Activated CD4-positive, alpha-beta memory T cell treated with anti-CD3 and anti-CD28 coated beads, Interleukin-2, amount 10 ng/mL, durations not matched to agents 7 days and 5 days (primary cell): ENCODE data around the gene BAIAP2. TPM values are rescaled to one million over a fixed set of nuclear protein-coding genes. Genes with fewer than 3 reads are reported as not detected.

ENCODE experiments used
- CTCF ChIA-PET: fragments of 350-600 bp; sonication (Branson Sonifier 250); formaldehyde crosslinking; loops from one replicate; lab custom pipeline; 2021; ENCODE audit warnings: antibody characterized with exemption, inconsistent platforms; lab: Charles Lee
- POLR2A ChIA-PET: fragments of 350-600 bp; sonication (Branson Sonifier 250); formaldehyde crosslinking; loops from one replicate; lab custom pipeline; 2021; ENCODE audit warnings: antibody characterized with exemption; lab: Charles Lee
- DNase-seq: peaks from one replicate; pipeline ENCODE4 v3.0.0-alpha.2; 2020
- H3K27ac Mint-ChIP-seq: one replicate; pipeline ENCODE4 v1.8.0; 2021; ENCODE audit warnings: mild to moderate bottlenecking, mixed read lengths
- H3K27me3 Mint-ChIP-seq: one replicate; pipeline ENCODE4 v1.8.0; 2021; ENCODE audit warnings: mixed read lengths
- H3K36me3 Mint-ChIP-seq: one replicate; pipeline ENCODE4 v1.8.0; 2021; ENCODE audit warnings: low read depth, mixed read lengths
- H3K4me1 Mint-ChIP-seq: one replicate; pipeline ENCODE4 v1.8.0; 2021; ENCODE audit warnings: mixed read lengths
- H3K4me3 Mint-ChIP-seq: one replicate; pipeline ENCODE4 v1.8.0; 2021; ENCODE audit warnings: mild to moderate bottlenecking, mixed read lengths
- H3K9me3 Mint-ChIP-seq: one replicate; pipeline ENCODE4 v1.8.0; 2021; ENCODE audit warnings: mixed read lengths
- total RNA-seq, 2 experiments: library from RNA; stranded (reverse); gene quantifications; one replicate each; pipeline ENCODE4 v1.2.3, GENCODE V29; 2021

BAIAP2 gene
- total RNA-seq, 2 experiments from 2014 or later = 1.5 to 2.4 TPM

DNA sequence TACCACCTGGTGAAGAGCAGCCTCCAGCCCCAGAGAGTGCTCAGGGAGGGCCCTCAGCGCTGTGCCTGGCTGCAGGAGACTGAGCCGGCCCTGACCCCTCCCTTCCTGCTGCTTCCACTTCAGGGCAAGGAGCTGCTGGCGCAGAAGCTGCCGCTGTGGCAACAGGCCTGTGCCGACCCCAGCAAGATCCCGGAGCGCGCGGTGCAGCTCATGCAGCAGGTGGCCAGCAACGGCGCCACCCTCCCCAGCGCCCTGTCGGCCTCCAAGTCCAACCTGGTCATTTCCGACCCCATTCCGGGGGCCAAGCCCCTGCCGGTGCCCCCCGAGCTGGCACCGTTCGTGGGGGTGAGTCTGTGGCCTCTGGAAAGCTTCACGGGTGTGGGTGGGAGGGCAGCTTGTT lies 68.4 kb downstream of the BAIAP2 start:
- Mint-ChIP-seq H3K36me3 (no peaks in the 10 kb centered on the region), H3K9me3 (no peaks in the 10 kb centered on the region), H3K27me3 (peaks cover 2% of the 10 kb centered on the region), H3K4me3 (no peak overlapping the region), H3K27ac (no peak overlapping the region), H3K4me1 (no peaks in the 10 kb centered on the region)
- CTCF ChIA-PET = interaction anchor here (0.8 to 1.6 kb wide), 3 partner anchors 78 to 1002 kb away, joined by 4 to 5 read pairs (median 4); partner anchors contain the start of gene GAA
- POLR2A ChIA-PET = no interaction called here
- no peak for DNase-seq

DNA sequence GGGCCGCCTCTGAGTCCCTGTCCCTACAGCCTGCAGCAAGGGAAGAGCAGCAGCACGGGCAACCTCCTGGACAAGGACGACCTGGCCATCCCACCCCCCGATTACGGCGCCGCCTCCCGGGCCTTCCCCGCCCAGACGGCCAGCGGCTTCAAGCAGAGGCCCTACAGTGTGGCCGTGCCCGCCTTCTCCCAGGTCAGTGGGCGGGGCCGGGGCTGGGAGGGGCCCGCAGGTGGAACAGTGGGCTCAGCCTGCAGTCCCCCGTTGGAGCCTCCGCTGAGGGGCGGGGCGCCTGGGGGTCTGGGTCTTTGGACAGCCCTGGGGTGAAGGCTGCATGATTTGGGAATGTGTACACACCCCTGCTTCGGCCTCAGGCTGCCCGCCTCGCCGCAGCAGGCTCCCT lies 71.8 kb downstream of the BAIAP2 start:
- POLR2A ChIA-PET = interaction anchor here (1.1 kb wide), 1 partner anchor 12 kb away, joined by 3 read pairs; no protein-coding TSS in a partner anchor
- Mint-ChIP-seq H3K27me3 (no peaks in the 10 kb centered on the region), H3K36me3 (no peaks in the 10 kb centered on the region), H3K4me3 (no peak overlapping the region), H3K4me1 (no peaks in the 10 kb centered on the region), H3K9me3 (no peaks in the 10 kb centered on the region), H3K27ac (no peak overlapping the region)
- CTCF ChIA-PET = no interaction called here
- DNase-seq = no peak

DNA sequence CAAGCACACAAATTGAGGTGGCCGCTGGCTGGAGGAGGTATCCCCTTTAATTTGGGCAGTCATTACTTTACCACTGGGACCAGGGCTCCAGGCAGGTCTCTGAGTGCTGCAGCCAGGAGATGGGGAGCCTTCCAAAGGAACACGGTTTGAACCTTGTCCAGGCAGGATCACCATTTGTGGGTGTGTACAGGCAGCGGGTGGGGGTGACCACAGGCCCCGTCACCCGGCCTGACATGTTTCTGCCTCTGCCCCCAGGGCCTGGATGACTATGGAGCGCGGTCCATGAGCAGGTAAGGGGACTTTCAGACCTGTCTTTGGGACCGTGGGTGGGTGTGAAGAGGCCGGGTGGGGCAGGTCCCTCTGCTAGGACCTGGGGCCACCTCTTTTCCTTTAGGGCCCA lies 73.3 kb downstream of the BAIAP2 start:
- ChIA-PET CTCF (no interaction called here), POLR2A (no interaction called here)
- Mint-ChIP-seq H3K4me1 (no peaks in the 10 kb centered on the region), H3K4me3 (no peak overlapping the region), H3K27ac (no peak overlapping the region), H3K27me3 (no peaks in the 10 kb centered on the region), H3K36me3 (no peaks in the 10 kb centered on the region), H3K9me3 (no peaks in the 10 kb centered on the region)
- no peak for DNase-seq

DNA sequence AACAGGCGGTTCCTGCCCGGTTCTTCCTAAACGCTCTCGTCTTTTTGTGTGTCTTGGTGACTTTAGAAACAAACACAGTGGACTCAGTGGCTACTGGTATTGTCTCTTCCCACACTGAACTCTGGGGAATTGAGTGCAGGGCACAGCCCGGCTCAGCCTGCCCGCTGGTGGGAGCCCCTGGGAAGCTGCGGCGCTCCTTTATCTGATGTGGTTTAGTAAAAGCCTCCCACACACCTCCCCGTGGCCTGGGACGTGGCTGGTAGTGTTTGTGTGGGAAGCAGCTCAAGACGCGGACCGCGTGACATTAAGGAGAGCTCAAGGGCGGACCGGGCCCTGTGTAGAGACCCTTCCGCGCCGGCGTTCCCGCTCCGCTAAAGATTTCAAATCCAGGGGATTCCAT lies 75.0 kb downstream of the BAIAP2 start:
- Mint-ChIP-seq H3K27ac (no peak overlapping the region), H3K36me3 (no peaks in the 10 kb centered on the region)

DNA sequence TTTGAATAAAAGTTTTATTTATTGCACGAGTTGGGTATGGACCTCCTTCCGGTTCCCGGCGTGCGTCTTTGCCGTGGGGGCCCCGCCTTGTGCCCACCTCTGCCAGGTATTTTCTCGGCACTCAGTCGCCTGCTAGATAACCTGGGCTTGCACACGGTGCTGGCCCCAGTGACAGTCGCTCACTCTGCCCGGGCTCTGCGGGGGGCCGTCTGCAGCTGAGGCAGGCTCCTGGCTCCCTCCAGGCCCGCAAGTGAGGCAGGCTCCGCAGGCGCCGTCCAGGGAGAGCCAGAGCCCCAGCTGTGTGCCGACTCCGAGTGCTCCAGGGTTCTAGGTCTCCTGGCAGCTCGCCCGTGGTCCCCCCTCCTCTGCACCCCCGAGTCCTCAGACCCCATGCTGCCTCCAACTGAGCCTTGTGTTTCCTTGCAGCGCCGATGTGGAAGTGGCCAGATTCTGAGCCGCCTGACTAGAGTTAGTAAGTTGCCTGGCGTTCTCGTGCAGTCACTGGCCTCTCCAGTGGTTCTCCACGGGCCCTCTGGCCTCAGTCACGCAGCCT lies 75.6 kb downstream of the BAIAP2 start:
- H3K27me3 Mint-ChIP-seq = no peaks in the 10 kb centered on the region
- no peaks in the 10 kb centered on the region for H3K4me1 Mint-ChIP-seq
- H3K9me3 Mint-ChIP-seq = no peaks in the 10 kb centered on the region
- ChIA-PET CTCF (no interaction called here), POLR2A (no interaction called here)
- H3K36me3 Mint-ChIP-seq = no peaks in the 10 kb centered on the region
- no peak overlapping the region for H3K27ac Mint-ChIP-seq
- no peak overlapping the region for H3K4me3 Mint-ChIP-seq
- DNase-seq = no peak

More for the DNA sequence above, 75.0 kb downstream of the BAIAP2 start:
- CTCF ChIA-PET = interaction anchor here (0.5 kb wide), 1 partner anchor 1011 kb away, joined by 4 read pairs; no protein-coding TSS in a partner anchor
- Mint-ChIP-seq H3K27me3 (no peaks in the 10 kb centered on the region), H3K4me3 (no peak overlapping the region), H3K4me1 (no peaks in the 10 kb centered on the region), H3K9me3 (no peaks in the 10 kb centered on the region)
- DNase-seq = no peak
- POLR2A ChIA-PET = no interaction called here

DNA sequence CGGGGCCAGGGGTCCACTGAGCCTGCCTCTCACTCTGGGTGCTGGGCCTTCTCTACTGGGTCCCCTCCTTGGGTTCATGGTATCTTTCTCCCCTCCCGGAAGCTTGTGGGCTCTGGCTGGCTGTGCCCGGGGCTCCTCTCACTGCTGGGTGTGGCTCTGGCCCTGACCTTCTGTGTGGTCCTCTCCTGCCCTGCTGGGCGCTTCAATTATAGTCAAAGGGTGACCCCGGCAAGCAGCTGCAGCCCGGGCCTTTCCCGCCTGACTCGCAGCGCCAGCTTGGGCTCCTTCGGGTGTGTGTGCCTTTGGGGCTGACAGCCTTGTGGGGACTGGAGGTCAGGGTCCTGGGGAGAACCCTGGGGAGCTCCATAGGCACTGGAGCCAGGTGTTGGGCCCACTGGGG lies 76.1 kb downstream of the BAIAP2 start:
- DNase-seq = no peak
- no peaks in the 10 kb centered on the region for H3K36me3 Mint-ChIP-seq
- H3K27me3 Mint-ChIP-seq = no peaks in the 10 kb centered on the region
- H3K27ac Mint-ChIP-seq = no peak overlapping the region
- H3K4me3 Mint-ChIP-seq = no peak overlapping the region
- no peaks in the 10 kb centered on the region for H3K9me3 Mint-ChIP-seq
- ChIA-PET CTCF (no interaction called here), POLR2A (no interaction called here)
- H3K4me1 Mint-ChIP-seq = no peaks in the 10 kb centered on the region

DNA sequence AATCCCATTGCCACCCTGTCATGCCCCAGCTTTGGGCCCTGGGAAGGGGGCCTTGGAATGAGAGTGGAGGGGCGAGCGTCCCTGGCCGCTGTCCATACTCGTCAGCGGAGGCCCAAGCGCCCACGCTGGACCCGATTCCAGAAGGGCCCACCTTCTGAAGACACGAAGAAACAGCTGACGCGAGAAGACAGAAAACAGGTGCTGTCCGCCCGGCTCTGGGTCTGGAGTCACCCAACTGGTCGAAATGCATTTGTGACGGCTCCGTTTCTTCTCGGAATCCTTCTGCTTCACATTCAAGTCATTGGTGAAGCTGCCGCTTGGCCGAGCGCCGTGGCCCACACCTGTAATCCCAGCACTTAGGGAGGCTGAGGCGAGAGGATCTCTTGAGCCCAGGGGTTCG lies 77.5 kb downstream of the BAIAP2 start:
- no peaks in the 10 kb centered on the region for H3K27me3 Mint-ChIP-seq
- H3K27ac Mint-ChIP-seq = no peak overlapping the region
- ChIA-PET POLR2A (interaction anchor here (0.9 kb wide), 1 partner anchor 11 kb away, joined by 3 read pairs; no protein-coding TSS in a partner anchor), CTCF (no interaction called here)
- DNase-seq = no peak
- no peaks in the 10 kb centered on the region for H3K4me1 Mint-ChIP-seq
- no peak overlapping the region for H3K4me3 Mint-ChIP-seq
- H3K9me3 Mint-ChIP-seq = no peaks in the 10 kb centered on the region
- H3K36me3 Mint-ChIP-seq = no peaks in the 10 kb centered on the region

DNA sequence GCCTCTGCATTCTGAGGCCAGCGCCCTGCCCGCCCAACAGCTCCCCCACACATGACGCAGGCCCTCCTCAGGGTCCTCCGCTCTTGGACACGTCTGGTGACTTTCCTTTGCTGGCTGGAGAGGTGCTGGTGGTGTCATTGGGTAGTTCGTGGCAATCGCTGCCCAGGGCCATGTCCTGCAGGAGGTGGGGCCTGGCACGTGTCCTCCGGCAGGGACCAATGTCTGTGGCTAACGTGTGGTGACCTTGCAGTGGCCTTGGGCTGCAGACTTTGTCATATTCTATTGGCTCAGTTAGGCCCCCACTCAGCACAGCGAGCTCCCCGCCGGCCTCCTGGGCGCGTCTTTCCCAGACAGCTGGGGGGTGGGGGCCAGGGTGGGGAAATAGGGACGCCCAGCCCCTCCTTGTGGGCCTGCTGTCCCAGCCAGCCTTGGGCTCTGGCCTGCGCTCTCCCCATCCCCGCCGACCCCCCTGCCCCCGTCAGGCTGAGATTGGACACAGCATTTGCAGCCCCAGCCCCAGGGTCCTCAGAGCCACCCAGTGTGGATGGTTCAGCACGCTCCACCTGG lies 78.3 kb downstream of the BAIAP2 start:
- no peak overlapping the region for H3K4me3 Mint-ChIP-seq
- no peaks in the 10 kb centered on the region for H3K27me3 Mint-ChIP-seq
- CTCF ChIA-PET = interaction anchor here (1.8 kb wide), 1 partner anchor 90 kb away, joined by 4 read pairs; no protein-coding TSS in a partner anchor
- H3K9me3 Mint-ChIP-seq = no peaks in the 10 kb centered on the region
- POLR2A ChIA-PET = interaction anchor here (0.9 kb wide), 1 partner anchor 12 kb away, joined by 3 read pairs; no protein-coding TSS in a partner anchor
- no peaks in the 10 kb centered on the region for H3K4me1 Mint-ChIP-seq
- no peak overlapping the region for H3K27ac Mint-ChIP-seq
- DNase-seq = no peak
- H3K36me3 Mint-ChIP-seq = no peaks in the 10 kb centered on the region

DNA sequence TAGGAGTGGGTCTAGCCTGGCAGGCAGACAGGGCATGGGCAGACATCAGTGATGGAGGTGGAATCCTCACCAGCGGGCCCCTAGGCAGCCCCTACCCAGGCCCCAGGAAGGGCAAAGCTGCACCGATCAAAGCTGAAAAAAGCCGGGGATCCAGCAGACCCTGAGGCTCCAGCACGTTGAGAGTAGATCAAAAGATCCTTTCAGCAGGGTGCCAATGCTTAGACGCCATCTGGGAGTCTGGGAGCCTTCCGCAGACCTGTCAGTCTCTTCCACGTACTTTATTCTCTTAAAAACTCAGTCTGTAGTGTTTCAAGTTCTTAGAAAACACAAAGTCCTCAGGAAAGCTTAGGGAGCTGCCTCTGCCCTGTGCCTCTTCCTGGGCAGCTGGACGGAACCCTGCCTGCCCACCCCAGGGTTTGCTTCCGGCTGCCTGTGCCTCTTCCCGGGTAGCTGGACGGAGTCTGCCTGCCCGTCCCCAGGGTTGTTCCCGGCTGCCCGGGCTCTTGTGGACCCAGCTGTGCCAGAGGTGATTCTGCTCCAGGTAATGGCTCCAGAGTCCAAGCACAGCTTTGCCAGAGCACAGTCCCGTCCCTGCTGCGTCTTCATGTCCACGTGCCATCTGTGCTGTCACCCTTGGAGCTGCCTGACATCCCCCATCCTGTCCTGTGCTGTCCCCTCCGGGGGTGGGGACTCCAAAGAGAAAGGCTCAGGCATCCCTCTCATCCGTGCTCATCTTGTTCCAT lies 79.6 kb downstream of the BAIAP2 start:
- Mint-ChIP-seq H3K27ac (no peak overlapping the region), H3K4me3 (no peak overlapping the region), H3K9me3 (no peaks in the 10 kb centered on the region), H3K27me3 (no peaks in the 10 kb centered on the region), H3K36me3 (no peaks in the 10 kb centered on the region), H3K4me1 (peaks cover 2% of the 10 kb centered on the region)
- ChIA-PET CTCF (interaction anchor here (0.6 to 1.8 kb wide), 2 partner anchors 13 to 91 kb away, joined by 3 to 4 read pairs; no protein-coding TSS in a partner anchor), POLR2A (interaction anchor here (1.2 kb wide), 1 partner anchor 26 kb away, joined by 4 read pairs; no protein-coding TSS in a partner anchor)
- DNase-seq = no peak

DNA sequence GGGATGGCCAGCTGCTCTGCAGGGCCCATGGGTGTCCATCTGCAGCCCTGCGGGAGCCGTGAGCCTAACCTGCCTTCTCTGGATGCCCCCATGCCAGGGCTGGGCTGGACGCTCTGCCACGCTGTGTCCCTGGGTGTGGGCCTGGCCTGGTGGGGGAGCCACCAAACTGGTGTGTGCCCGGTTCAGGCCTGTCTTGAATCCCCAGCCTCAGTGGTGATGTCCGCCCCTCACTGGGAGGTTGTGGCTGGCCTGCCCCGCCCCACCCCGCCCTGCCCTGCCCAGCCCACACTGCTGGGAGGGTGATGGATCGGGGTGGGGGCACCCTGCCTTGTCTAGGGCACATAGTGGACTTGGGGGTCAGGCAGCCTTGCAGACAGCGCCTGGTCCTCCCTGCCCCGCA lies 80.3 kb downstream of the BAIAP2 start:
- no peak overlapping the region for H3K4me3 Mint-ChIP-seq
- no peaks in the 10 kb centered on the region for H3K36me3 Mint-ChIP-seq
- no peak for DNase-seq
- H3K27me3 Mint-ChIP-seq = no peaks in the 10 kb centered on the region
- POLR2A ChIA-PET = interaction anchor here (0.6 kb wide), 1 partner anchor 130 kb away, joined by 3 read pairs; no protein-coding TSS in a partner anchor
- no peaks in the 10 kb centered on the region for H3K9me3 Mint-ChIP-seq
- CTCF ChIA-PET = no interaction called here
- H3K4me1 Mint-ChIP-seq = peaks cover 4% of the 10 kb centered on the region
- H3K27ac Mint-ChIP-seq = no peak overlapping the region

DNA sequence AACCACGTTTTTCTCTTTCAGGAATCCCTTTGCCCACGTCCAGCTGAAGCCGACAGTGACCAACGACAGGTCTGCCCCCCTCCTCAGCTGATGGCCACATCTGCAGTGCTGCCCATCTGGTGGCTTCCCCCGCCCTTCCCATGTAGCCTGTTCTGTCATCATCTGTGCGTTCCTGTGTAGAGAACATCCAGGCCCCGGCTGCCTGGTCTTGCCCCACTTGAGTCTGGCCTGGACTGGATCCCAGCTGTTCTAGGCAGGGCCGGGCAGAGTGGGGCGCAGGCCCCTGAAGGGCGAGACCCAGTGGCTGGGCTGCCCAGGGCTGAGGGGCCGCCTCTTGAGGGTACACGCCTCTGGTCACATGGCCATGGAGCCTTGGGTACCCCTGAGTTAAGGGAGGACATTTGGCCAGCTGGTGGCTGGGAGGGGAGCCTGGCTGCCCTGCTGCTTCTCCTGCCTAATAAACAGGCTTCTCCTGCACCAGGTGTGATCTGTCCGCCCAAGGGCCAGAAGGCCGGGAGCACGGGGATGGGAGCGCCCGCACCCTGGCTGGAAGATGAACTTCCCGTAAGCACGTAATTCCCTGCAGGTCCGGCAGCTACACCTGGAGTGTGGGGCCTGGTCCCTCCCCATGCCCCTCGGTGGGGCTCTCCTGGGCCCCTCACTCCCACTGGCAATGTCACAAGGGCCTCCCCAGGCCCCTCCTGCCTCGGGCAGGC lies 81.0 kb downstream of the BAIAP2 start:
- H3K36me3 Mint-ChIP-seq = no peaks in the 10 kb centered on the region
- no peaks in the 10 kb centered on the region for H3K9me3 Mint-ChIP-seq
- no peak overlapping the region for H3K27ac Mint-ChIP-seq
- DNase-seq = no peak
- ChIA-PET CTCF (no interaction called here), POLR2A (interaction anchor here (0.6 to 0.8 kb wide), 2 partner anchors 78 to 130 kb away, joined by 3 read pairs; no protein-coding TSS in a partner anchor)
- no peak overlapping the region for H3K4me3 Mint-ChIP-seq
- no peaks in the 10 kb centered on the region for H3K27me3 Mint-ChIP-seq
- peaks cover 4% of the 10 kb centered on the region for H3K4me1 Mint-ChIP-seq

DNA sequence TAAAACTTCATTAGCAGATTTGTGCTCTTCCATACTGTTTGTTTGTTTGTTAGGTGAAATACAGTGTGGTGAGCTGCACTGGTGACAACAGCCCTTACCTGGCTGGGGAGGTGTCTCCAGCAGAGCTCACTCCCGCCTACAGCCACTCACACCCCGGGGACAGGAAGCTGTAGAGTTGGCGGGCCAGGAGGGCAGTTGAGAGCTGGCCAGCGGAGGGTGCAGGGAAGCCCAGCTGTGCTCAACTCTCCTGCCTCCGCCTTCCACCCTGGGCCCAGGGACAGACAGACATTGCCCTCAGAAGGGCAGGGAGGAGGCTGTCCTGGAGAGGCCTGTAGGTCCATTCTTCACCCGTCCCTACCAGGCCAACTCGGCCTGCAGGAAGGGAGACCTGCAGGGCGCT lies 81.8 kb downstream of the BAIAP2 start:
- Mint-ChIP-seq H3K27ac (no peak overlapping the region), H3K4me1 (peaks cover 4% of the 10 kb centered on the region), H3K36me3 (no peaks in the 10 kb centered on the region), H3K27me3 (no peaks in the 10 kb centered on the region), H3K4me3 (no peak overlapping the region), H3K9me3 (no peaks in the 10 kb centered on the region)
- no peak for DNase-seq
- ChIA-PET POLR2A (interaction anchor here (0.8 kb wide), 1 partner anchor 77 kb away, joined by 3 read pairs; no protein-coding TSS in a partner anchor), CTCF (no interaction called here)
